GM19351 (cell line): ENCODE data around the gene CYP2W1.
"Not testable (repeated sequence)": the region's sequence is repeated elsewhere in the genome, so short reads cannot be mapped to it uniquely, and the experiment has no call there.

Experiments
- ATAC-seq: cut with Tn5 transposase; IDR thresholded peaks from one replicate; pipeline ENCODE4 v1.9.1; 2021; ENCODE audit warnings: mild to moderate bottlenecking, moderate library complexity; ENCODE audit not compliant: unreplicated experiment

The CYP2W1 gene

GRCh38 chr7:996079-996872 lies 13.3 kb downstream of the CYP2W1 start:
- no peak for ATAC-seq

GRCh38 chr7:997404-998395 lies 14.7 kb downstream of the CYP2W1 start:
- no peak for ATAC-seq

DNA sequence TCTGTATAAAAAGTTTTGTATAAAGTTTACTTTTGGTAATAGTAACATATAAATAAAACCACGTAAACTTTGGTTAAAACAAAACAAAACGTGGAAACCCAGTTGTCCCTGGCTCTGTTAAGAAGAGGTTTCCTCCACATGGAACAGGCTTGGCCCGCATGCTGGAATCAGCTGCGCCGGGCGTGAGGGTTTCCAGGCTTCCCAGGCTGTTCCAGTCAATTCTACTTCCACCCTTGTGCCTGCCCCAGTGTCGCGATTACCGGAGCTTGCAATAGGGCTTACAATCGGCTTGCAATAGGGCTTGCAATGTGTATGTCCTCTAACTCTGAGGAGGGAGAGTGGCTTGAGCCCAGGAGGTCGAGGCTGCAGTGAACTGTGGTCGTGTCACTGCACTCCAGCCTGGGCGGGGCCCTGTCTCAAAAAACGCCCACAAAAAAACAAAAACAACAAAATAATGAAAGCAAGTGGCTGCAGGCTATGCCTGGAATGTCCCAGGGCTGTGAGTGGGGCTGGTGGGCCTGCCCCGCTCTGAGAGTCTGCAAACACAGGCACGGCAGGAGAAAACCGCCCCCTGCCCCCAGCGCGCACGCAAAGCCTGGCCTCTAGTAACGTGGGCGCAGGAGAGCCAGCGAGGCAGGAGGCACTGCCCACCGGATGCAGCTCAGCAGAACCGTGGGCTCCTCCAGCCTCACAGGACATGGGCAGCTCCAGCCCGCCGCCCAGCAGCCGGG lies 16.3 kb downstream of the CYP2W1 start:
- no peak for ATAC-seq

DNA sequence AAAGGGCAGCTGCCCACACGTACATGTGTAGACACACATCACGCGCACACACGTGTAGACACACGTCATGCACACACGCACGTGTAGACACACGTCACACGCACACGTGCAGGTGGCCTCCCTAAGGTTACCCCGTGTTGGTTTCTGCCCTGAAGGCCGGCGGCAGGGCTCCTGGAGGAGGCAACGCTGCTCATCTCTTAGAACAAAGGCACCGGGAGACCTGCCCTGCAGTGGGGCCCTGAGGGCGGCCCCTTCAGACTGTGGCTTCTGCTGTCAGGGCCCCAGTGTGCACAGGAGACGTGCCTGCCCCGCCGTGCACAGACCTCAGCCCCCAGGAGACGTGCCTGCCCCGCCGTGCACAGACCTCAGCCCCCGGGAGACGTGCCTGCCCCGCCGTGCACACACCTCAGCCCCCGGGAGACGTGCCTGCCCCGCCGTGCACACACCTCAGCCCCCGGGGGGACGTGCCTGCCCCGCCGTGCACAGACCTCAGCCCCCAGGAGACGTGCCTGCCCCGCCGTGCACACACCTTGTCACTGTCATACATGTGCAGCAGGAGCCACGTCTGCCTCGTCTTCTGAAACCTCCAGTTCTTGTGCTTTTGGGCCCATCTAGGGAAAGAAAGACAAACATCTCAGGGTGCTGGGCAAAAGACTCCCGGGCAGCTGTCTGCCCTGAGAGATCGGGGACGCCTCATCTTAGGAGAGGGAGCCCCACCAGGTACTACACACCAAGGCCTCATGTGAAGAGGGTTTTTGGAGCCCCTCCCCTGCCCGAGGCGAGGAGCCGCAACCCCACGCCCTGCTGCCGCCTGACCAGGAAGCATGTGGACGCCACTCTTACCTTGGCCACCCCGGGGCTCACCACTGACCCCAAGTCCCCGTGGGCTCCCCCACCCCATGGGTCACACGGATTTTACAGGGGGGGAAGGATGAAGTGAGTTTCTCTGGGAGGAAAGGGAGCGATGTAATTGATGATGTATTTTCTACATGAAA lies 17.3 kb downstream of the CYP2W1 start:
- ATAC-seq, result no peak

DNA sequence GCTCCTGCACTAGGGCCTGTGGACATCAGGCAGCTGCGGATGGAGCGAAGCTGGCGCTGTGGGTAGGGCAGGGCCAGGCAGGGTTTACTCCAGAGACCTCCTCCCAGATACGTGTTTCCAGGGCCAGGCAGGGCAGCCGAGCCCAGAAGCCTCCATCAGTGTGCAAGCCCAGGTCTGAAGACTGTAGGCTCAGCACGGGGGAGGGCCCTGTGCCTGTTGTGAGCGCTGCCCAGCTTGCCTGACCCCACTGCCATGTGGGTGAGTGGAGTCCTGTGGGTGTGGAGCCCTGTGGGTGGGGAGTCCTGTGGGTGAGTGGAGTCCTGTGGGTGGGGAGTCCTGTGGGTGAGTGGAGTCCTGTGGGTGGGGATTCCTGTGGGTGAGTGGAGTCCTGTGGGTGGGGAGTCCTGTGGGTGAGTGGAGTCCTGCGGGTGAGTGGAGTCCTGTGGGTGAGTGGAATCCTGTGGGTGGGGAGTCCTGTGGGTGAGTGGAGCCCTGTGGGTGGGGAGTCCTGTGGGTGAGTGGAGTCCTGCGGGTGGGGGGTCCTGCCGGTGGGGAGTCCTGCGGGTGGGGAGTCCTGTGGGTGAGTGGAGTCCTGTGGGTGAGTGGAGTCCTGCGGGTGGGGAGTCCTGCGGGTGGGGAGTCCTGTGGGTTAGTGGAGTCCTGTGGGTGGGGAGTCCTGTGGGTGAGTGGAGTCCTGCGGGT lies 18.2 kb downstream of the CYP2W1 start:
- not testable (repeated sequence) for ATAC-seq

DNA sequence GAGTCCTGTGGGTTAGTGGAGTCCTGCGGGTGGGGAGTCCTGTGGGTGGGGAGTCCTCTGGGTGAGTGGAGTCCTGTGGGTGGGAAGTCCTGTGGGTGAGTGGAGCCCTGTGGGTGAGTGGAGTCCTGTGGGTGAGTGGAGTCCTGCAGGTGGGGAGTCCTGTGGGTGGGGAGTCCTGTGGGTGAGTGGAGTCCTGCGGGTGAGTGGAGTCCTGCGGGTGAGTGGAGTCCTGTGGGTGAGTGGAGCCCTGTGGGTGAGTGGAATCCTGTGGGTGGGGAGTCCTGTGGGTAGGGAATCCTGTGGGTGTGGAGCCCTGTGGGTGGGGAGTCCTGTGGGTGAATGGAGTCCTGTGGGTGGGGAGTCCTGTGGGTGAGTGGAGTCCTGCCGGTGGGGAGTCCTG lies 19.0 kb downstream of the CYP2W1 start:
- ATAC-seq, result not testable (repeated sequence)

- ATAC-seq, result not testable (repeated sequence)
Measured at GRCh38 chr7:1002445-1002844, 19.5 kb downstream of the CYP2W1 start.

GRCh38 chr7:1004018-1004852 lies 21.3 kb downstream of the CYP2W1 start:
- no peak for ATAC-seq

- ATAC-seq, result no peak
Measured at GRCh38 chr7:1005303-1005702, 22.3 kb downstream of the CYP2W1 start.

DNA sequence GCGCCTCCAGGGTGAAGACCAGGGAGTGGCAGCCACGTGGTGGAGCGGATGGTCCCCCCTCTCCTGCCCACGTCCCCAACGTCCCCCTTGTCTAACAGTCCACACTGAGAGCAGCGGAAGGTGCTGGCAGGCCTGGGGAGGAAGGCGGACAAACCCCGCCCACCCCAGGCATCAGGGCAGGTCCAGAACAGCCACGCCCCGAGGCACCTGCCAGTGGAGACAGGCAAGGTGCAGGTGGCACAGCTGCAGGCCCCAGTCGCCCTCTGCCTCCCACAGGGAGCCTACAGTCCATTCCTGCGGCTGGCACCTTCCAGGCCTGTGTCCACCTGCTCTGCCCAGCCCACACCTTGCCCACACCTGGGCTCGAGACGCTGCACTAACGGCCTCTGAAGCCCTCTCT lies 24.9 kb downstream of the CYP2W1 start:
- ATAC-seq, result no peak

- ATAC-seq, result no peak
Measured at GRCh38 chr7:1008733-1009363, 25.9 kb downstream of the CYP2W1 start.

DNA sequence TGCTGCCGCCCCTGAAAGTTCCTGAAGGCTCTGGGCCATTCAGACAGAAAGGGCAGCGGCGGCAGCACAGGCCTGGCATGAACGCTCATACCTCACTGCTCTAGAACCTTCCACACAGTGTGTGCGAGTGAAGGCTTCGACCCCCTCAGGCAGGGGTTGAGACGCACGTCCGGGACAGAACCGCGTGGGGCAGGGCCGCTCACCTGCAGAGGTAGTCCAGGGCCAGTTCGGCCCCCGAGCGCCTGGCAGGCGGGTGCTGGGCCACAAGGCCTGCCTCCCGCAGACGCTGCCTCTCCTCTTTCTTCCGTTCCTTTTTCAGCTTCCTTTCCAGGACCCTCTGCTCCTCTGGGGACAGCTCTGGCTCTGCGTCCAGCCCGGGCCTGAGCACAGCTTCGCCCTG lies 26.8 kb downstream of the CYP2W1 start:
- ATAC-seq, result no peak

DNA sequence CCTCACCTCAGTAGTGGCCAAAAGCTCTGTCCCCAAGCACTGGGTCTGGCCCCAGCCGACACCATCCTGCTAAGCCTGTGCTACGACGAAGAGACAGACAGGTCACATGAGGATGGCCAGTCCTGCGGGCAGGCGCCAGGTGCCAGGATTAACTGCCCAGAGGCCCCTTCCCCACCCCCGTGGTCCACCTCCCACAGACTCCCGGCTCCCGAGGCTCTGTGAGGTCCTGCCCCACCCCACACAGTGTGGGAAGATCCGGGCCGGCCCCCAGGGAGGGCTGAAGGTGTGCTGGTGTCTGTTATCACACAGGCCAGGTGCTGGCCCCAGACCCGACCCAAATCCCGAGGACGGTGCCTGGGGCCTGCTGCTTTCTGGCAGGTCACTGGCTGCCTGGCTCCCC lies 27.2 kb downstream of the CYP2W1 start:
- ATAC-seq, result no peak

DNA sequence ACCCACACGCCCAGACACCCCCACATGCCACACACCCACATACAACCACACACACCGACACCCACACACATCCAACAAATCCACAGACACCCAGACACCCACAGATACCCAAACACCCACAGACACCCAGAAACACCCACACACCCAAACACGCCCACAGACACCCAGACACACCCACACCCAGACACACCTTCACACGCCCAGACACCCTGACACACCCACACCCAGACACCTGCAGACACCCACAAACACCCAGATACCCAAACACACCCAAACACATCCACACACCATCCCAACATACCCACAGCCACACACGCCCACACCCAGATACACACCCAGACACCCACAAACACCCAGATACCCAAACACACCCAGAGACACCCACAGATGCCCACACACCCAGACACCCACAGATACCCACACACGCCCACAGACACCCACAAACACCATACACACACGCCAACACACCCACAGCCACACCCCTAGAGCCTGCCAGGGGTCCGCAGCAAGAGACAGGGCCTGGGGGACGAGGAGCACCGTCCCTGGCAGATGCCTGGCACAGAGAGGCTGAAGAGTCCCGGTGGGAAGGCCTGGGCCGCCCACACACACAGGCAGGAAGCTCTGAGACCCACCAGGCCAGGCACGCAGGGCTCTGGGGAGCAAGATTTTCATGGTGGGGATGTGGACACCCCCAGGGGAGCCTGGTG lies 28.5 kb downstream of the CYP2W1 start:
- no peak for ATAC-seq

GRCh38 chr7:1012004-1012715 lies 29.2 kb downstream of the CYP2W1 start:
- ATAC-seq, result no peak

- no peak for ATAC-seq
Measured at GRCh38 chr7:1012716-1013095, 29.7 kb downstream of the CYP2W1 start.

GRCh38 chr7:1013581-1013980 lies 30.6 kb downstream of the CYP2W1 start:
- ATAC-seq, result no peak
